Activated naive CD4-positive, alpha-beta T cell treated with anti-CD3 and anti-CD28 coated beads for 36 hours (primary cell): ENCODE data around the gene KIF18B. TPM values are rescaled to one million over a fixed set of nuclear protein-coding genes. Genes with fewer than 3 reads are reported as not detected.

Experiments
- CTCF ChIA-PET: fragments of 350-600 bp; sonication (Branson Sonifier 250); formaldehyde crosslinking; loops from one replicate; lab custom pipeline; 2021; ENCODE audit warnings: antibody characterized with exemption; lab: Charles Lee
- DNase-seq: peaks from one replicate; pipeline ENCODE4 v3.0.0-alpha.2; 2020
- H3K27ac Mint-ChIP-seq: one replicate; pipeline ENCODE4 v1.8.0; 2021; ENCODE audit warnings: mild to moderate bottlenecking, mixed read lengths
- H3K27me3 Mint-ChIP-seq: one replicate; pipeline ENCODE4 v1.8.0; 2021; ENCODE audit warnings: low read depth, mixed read lengths
- H3K36me3 Mint-ChIP-seq: one replicate; pipeline ENCODE4 v1.8.0; 2021; ENCODE audit warnings: low read depth, mixed read lengths
- H3K4me1 Mint-ChIP-seq: one replicate; pipeline ENCODE4 v1.8.0; 2021; ENCODE audit warnings: low read depth, mixed read lengths
- H3K4me3 Mint-ChIP-seq: one replicate; pipeline ENCODE4 v1.8.0; 2021; ENCODE audit warnings: mild to moderate bottlenecking, moderate library complexity, mixed read lengths
- H3K9me3 Mint-ChIP-seq: one replicate; pipeline ENCODE4 v1.8.0; 2021; ENCODE audit warnings: mixed read lengths
- intact Hi-C: fragments of 100-400 bp; cut with micrococcal nuclease; formaldehyde crosslinking; loops from one replicate; pipeline ENCODE4 v1.15.1; 2023
- total RNA-seq, 2 experiments: library from RNA; stranded (reverse); gene quantifications; one replicate each; pipeline ENCODE4 v1.2.3, GENCODE V29; 2021

KIF18B gene
- total RNA-seq, 2 experiments from 2014 or later, result 54.9 to 55.4 TPM

DNA sequence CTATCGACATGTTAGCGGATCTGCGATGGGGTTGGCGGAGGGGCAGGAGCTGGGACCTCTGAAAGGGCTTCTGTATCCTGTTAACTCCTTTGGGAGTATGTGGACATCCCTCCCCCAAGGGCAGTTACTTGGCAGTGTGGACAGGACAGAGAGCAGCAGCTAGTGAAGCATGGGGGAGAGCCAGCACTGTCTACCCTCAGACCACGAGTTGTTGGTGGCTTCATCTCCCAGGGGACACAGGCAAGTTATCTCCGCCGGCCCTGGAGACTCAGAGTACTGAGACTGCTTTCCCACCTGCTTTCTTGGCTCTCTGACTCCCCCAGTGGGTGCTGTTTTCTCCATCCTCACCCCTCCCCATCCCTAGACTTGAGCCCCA, 27.0 kb downstream of the KIF18B start:
- peaks cover 1% of the 10 kb centered on the region for H3K36me3 Mint-ChIP-seq
- no peaks in the 10 kb centered on the region for H3K4me1 Mint-ChIP-seq
- CTCF ChIA-PET, result interaction anchor here (0.6 to 5.3 kb wide), 15 partner anchors 9 to 214 kb away, joined by 3 to 60 read pairs (median 4); partner anchors contain the start of gene PLCD3
- H3K9me3 Mint-ChIP-seq, result no peaks in the 10 kb centered on the region
- H3K27ac Mint-ChIP-seq, result no peak overlapping the region
- intact Hi-C loops, result loop anchor here (1.0 kb wide), 4 partner anchors 52 to 212 kb away; partner anchors contain the start of gene PLCD3
- H3K27me3 Mint-ChIP-seq, result peaks cover 18% of the 10 kb centered on the region
- DNase-seq, result no peak
- no peak overlapping the region for H3K4me3 Mint-ChIP-seq

DNA sequence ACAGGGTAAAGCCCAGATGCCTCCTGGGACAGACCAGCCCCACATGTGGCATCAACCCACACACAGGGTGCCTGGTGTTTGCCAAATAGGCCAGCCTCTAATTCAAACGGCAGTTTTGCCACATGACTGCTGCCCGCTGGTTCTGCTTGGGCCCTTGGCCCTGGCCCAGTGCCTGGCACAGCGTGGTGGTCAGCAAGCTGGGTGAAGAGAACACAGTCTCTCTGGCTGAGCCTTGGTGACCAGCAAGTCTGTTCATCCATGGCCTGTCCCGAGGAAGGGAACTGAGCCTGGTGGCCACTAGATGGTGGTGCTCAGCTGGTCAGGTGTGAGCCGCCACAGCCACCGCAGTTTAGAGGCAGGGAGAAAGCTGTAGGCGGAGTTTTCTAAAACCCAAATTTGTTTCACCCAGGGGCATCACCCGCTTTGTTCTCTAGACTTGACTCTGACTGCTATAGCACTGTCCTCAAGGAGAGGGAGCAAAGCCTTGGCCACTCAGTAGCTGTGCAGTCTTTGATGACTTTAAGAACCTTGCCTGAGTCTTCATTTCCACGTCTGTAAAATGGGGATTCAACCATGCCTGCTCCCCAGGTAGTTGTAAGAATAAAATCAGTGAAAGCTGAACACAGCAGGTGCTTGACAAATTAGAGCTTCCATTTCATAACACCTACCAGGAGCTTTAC, 27.5 kb downstream of the KIF18B start:
- no peaks in the 10 kb centered on the region for H3K9me3 Mint-ChIP-seq
- intact Hi-C loops, result loop anchor here (1.0 kb wide), 4 partner anchors 52 to 212 kb away; partner anchors contain the start of gene PLCD3
- H3K4me1 Mint-ChIP-seq, result no peaks in the 10 kb centered on the region
- no peaks in the 10 kb centered on the region for H3K36me3 Mint-ChIP-seq
- H3K4me3 Mint-ChIP-seq, result no peak overlapping the region
- H3K27ac Mint-ChIP-seq, result no peak overlapping the region
- peaks cover 18% of the 10 kb centered on the region for H3K27me3 Mint-ChIP-seq
- peak; percentile 84 for DNase-seq
- CTCF ChIA-PET, result interaction anchor here (0.6 to 5.3 kb wide), 15 partner anchors 12 to 215 kb away, joined by 3 to 60 read pairs (median 3); partner anchors contain the start of gene PLCD3

DNA sequence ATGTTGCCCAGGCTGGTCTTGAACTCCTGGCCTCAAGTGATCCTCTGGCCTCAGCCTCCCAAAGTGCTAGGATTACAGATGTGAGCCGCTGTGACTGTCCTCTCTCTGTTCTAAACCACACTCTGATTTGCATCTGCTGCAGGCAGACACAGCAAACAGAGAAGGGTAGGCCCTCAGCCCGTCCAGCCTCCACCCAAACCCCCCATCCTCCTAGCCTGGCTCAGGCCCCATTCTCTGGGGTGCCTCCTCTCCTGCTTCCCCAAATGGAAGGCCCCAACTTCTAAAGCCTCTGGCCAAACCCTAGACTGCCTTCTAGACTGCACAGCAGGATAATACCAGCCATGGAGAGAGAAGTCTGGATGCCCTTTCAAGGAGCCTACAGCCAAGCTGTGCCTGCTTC, 28.2 kb downstream of the KIF18B start:
- no peak overlapping the region for H3K4me3 Mint-ChIP-seq
- peaks cover 18% of the 10 kb centered on the region for H3K27me3 Mint-ChIP-seq
- CTCF ChIA-PET, result interaction anchor here (0.7 to 5.3 kb wide), 6 partner anchors 52 to 278 kb away, joined by 3 to 60 read pairs (median 4); no protein-coding TSS in a partner anchor
- intact Hi-C loops, result no loop called here
- no peaks in the 10 kb centered on the region for H3K36me3 Mint-ChIP-seq
- H3K4me1 Mint-ChIP-seq, result no peaks in the 10 kb centered on the region
- no peak for DNase-seq
- no peaks in the 10 kb centered on the region for H3K9me3 Mint-ChIP-seq
- H3K27ac Mint-ChIP-seq, result no peak overlapping the region

DNA sequence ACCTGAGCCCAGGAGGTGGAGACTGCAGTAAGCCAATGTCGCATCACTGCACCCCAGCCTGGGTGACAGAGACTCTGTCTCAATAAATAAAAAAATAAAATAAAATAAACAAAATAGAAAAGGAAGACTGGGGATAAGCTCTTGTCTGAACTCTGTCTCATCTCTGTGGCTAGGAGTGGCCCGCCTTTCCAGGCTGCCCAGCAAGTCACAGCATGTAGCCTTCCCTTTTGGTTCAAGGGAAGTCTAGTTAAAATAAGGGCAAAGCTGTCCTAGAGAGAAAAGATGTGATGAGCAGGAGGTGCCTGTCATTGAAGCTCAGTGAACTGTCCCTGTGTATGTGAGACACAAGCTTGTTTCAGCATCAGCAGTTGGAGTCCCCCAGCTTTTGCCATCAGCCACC, 29.6 kb downstream of the KIF18B start:
- CTCF ChIA-PET, result interaction anchor here (0.6 to 5.3 kb wide), 6 partner anchors 11 to 215 kb away, joined by 3 to 60 read pairs (median 4); no protein-coding TSS in a partner anchor
- no peak overlapping the region for H3K4me3 Mint-ChIP-seq
- no peaks in the 10 kb centered on the region for H3K4me1 Mint-ChIP-seq
- no peaks in the 10 kb centered on the region for H3K36me3 Mint-ChIP-seq
- intact Hi-C loops, result no loop called here
- peaks cover 18% of the 10 kb centered on the region for H3K27me3 Mint-ChIP-seq
- H3K9me3 Mint-ChIP-seq, result no peaks in the 10 kb centered on the region
- no peak overlapping the region for H3K27ac Mint-ChIP-seq
- DNase-seq, result no peak

DNA sequence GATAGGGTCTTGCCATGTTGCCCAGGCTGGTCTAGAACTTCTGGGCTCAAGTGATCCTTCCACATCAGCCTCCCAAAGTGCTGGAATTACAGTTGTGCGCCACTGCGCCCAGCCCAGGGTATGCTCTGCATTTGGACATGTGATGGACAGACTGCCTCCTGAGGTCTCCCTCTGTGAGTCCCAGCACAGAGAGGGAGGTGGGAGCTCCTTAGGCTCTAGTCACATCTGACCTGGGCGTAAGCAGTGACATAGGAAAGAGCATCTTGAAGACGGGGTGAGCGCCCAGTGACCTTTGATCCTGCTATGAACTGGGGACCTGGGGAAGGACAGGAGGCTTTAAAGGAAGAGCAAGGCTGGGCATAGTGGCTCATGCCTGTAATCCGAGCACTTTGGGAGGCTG, 30.1 kb downstream of the KIF18B start:
- Mint-ChIP-seq H3K36me3 (no peaks in the 10 kb centered on the region), H3K9me3 (no peaks in the 10 kb centered on the region)

DNA sequence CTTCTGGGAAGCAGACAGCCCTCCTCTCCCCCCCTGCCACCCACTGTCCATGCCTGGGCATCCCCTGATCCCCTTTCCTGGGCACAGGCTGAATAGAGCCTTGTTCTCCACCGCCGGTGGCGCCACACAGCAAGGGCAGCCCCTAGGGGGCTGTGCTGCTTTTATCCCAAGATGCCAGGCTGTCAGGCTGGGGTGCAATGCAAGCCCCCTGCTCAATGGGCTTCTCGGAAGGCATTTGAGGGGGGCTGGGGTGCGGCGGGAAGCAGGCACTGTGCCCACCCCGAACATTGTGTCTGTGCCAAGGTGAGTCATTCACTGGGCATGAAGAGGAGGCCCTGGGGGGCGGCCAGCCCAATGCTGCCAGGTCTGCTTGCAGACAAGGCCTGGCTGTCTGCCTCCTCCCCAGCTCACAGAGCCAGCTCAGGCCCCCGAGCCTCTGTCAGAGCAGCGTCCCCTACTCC, 30.8 kb downstream of the KIF18B start:
- Mint-ChIP-seq H3K27ac (no peak overlapping the region), H3K4me1 (no peaks in the 10 kb centered on the region), H3K36me3 (no peaks in the 10 kb centered on the region), H3K27me3 (peaks cover 24% of the 10 kb centered on the region), H3K4me3 (no peak overlapping the region), H3K9me3 (no peaks in the 10 kb centered on the region)
- no peak for DNase-seq
- CTCF ChIA-PET, result interaction anchor here (0.6 to 1.1 kb wide), 2 partner anchors 104 to 215 kb away, joined by 3 read pairs; no protein-coding TSS in a partner anchor
- intact Hi-C loops, result no loop called here

More for the DNA sequence above, 30.1 kb downstream of the KIF18B start:
- H3K27ac Mint-ChIP-seq, result no peak overlapping the region
- H3K4me3 Mint-ChIP-seq, result no peak overlapping the region
- peaks cover 20% of the 10 kb centered on the region for H3K27me3 Mint-ChIP-seq
- intact Hi-C loops, result no loop called here
- CTCF ChIA-PET, result interaction anchor here (0.6 to 5.3 kb wide), 6 partner anchors 70 to 214 kb away, joined by 3 to 60 read pairs (median 4); no protein-coding TSS in a partner anchor
- DNase-seq, result no peak
- H3K4me1 Mint-ChIP-seq, result no peaks in the 10 kb centered on the region

DNA sequence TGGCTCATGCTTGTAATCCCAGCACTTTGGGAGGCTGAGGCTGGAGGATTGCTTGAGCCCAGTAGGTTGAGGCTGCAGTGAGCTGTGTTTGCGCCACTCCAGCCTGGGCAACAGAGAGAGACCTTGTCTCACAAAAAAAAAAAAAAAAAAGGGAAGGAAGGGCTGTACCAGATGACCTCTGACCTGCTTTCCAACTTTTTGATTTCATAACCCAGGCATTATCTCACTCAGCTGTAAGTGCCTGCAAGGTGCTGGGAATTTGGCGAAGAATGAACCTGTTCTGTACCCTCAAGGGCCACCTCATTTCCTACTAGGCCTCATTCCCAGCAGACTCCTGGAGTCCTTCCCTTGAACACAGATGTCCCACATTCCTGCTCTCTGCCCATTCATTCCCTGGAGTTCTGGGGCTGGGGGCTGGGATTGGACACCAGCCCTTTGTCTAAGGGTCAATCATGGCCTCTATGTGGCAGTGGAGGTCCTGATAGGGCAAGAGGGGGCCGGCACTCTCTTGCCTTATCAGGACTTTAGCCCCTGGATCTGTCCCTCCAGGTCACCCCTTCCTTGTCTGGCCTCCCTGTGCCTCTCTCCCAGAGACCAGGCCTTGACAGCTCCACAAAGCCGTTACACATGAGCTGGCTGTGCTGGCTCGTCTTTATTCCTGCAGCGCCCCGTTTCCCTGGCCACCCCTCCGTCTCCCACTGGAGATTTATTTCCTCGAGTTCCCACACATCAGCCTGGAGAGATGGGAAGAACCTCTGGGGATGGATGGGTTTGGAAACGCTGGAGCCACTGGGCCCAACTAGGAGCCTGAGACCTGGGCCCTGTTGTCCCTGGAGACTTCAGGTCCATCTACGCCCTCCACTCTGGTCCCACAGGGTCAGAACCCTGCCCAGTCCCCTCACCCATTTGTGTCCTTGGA, 31.5 kb downstream of the KIF18B start:
- no peak overlapping the region for H3K27ac Mint-ChIP-seq

DNA sequence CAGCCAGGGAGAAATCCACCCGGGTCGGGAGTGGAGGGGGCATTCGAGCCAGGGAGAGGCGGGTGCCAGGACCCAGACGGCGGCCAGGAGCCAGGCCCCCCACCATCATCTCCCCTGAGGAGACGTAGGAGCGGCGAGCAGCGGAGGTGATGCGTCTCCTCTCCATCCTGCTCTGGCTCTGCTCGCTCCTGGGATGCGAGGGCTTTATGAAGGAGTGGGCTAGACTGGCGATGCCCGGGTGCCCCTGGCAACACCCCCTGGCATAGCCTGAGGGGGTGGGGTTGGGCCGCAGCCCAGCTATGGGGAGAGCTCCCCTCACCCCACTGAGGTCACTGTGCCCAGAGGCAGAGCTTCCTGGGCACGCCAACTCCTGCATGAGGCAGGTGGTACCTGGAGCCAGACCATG, 32.2 kb downstream of the KIF18B start, which contains the start of gene GFAP:
Gene GFAP, minus strand, starts transcription at position 180 of the 406 bp plus-strand sequence. Its CDS starts 14 bp downstream, at position 166.
- no peak for DNase-seq
- Mint-ChIP-seq H3K27ac (no peak within 1 kb of the TSS), H3K36me3 (no peaks in the 10 kb centered on the region), H3K4me3 (no peak within 1 kb of the TSS), H3K27me3 (peaks cover 25% of the 10 kb centered on the region), H3K9me3 (no peaks in the 10 kb centered on the region), H3K4me1 (peaks cover 3% of the 10 kb centered on the region)
- CTCF ChIA-PET, result interaction anchor here (0.8 to 1.3 kb wide), 3 partner anchors 99 to 106 kb away, joined by 3 to 4 read pairs (median 3); no protein-coding TSS in a partner anchor
- intact Hi-C loops, result no loop called here

More for the DNA sequence above, 31.5 kb downstream of the KIF18B start:
- Mint-ChIP-seq H3K4me1 (no peaks in the 10 kb centered on the region), H3K4me3 (no peak overlapping the region), H3K36me3 (no peaks in the 10 kb centered on the region), H3K27me3 (peaks cover 25% of the 10 kb centered on the region), H3K9me3 (no peaks in the 10 kb centered on the region)
- no peak for DNase-seq
- CTCF ChIA-PET, result interaction anchor here (0.8 to 1.1 kb wide), 3 partner anchors 98 to 215 kb away, joined by 3 to 4 read pairs (median 3); no protein-coding TSS in a partner anchor
- intact Hi-C loops, result no loop called here

DNA sequence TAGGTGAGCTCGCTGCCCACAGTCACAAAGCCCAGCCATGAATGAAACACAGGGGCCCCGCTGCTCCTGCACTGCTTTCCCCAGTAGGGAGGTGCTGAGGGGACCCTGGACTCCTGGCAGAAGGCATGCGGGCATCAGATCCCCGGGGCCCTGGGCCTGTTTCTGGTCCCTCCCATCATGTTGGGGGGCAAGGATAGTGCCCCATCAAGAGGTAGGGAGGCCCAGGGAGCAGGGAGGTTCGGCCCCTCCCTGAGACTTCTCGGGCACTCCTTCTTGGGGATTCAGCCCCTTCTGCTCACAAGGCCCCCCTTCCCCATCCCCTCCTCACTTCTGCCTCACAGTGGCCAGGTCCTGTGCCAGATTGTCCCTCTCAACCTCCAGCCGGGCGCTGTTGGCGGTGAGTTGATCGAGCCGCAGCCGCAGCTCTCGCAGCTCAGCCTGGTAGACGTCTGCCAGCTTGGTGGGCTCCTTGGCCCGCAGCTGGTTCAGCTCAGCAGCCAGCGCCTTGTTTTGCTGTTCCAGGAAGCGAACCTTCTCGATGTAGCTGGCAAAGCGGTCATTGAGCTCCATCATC, 32.8 kb downstream of the KIF18B start:
- Mint-ChIP-seq H3K27ac (no peak overlapping the region), H3K4me3 (no peak overlapping the region), H3K36me3 (no peaks in the 10 kb centered on the region), H3K27me3 (peaks cover 25% of the 10 kb centered on the region), H3K4me1 (peaks cover 3% of the 10 kb centered on the region), H3K9me3 (no peaks in the 10 kb centered on the region)
- no peak for DNase-seq
- intact Hi-C loops, result no loop called here
- CTCF ChIA-PET, result interaction anchor here (0.6 to 1.3 kb wide), 3 partner anchors 99 to 108 kb away, joined by 3 read pairs; no protein-coding TSS in a partner anchor

DNA sequence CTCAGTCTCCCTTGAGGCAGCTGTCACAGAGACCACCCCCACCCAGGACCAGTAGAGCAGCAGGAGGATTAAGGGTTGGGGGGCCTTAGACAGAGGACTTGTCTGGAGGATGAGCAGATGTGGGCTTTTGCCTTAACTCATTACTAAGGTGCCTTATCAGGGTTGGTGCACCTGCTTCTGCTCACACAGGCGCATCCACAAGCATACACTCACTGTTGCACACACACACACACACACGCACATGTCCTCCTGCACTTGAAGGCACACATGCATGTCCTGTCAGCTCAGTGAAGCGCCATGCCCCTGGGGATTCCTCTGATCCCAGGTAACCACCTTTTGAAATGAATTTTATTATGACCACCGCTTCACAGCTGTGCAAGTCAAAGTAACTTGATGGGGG, 33.4 kb downstream of the KIF18B start:
- intact Hi-C loops, result no loop called here
- Mint-ChIP-seq H3K27ac (no peak overlapping the region), H3K9me3 (no peaks in the 10 kb centered on the region), H3K36me3 (no peaks in the 10 kb centered on the region), H3K4me1 (peaks cover 3% of the 10 kb centered on the region), H3K4me3 (no peak overlapping the region), H3K27me3 (peaks cover 25% of the 10 kb centered on the region)
- CTCF ChIA-PET, result interaction anchor here (1.3 kb wide), 1 partner anchor 106 kb away, joined by 3 read pairs; no protein-coding TSS in a partner anchor
- no peak for DNase-seq

DNA sequence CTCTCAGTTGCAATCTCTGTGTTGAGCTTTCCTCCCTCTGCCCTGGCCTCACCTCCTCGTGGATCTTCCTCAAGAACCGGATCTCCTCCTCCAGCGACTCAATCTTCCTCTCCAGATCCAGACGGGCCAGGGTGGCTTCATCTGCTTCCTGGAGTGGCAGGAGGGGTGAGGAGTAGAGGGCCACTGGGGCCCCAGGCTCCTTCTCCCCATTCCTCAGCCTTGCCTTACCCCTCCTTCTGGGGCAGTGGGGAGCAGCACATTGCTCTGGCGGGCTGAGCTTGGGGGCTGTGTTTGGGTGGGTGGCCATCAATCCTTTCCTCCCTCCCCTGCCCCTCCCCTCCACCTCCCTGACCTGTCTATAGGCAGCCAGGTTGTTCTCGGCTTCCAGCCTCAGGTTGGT, 33.9 kb downstream of the KIF18B start:
- Mint-ChIP-seq H3K4me3 (no peak overlapping the region), H3K4me1 (peaks cover 3% of the 10 kb centered on the region), H3K27me3 (peaks cover 25% of the 10 kb centered on the region), H3K36me3 (no peaks in the 10 kb centered on the region), H3K9me3 (no peaks in the 10 kb centered on the region), H3K27ac (no peak overlapping the region)
- CTCF ChIA-PET, result interaction anchor here (1.0 to 5.2 kb wide), 2 partner anchors 107 to 283 kb away, joined by 4 to 32 read pairs; no protein-coding TSS in a partner anchor
- intact Hi-C loops, result no loop called here
- DNase-seq, result no peak
